HepG2 (cell line): ENCODE measurements around the gene TEK. TPM values are rescaled to one million over a fixed set of nuclear protein-coding genes. Genes with fewer than 3 reads are reported as not detected.

Experiments
- ATAC-seq: fragments of 200-7000 bp; cut with Tn5 transposase; 3 replicates; pipeline ENCODE4 v1.9.1; 2020; ENCODE audit warnings: mild to moderate bottlenecking, moderate library complexity
- BruUV-seq: library from RNA; stranded (reverse); fragments of 400-500 nt; replicated peaks from 2 replicates; lab custom pipeline; 2021; lab: Mats Ljungman, UMichigan
- CTCF ChIA-PET: fragments of 300-600 bp; formaldehyde crosslinking; extraction: SDS; loops from one replicate; lab custom pipeline; 2021; ENCODE audit warnings: low total read pairs, inconsistent platforms, low intra/inter-chr PET ratio; lab: Yijun Ruan, JAX
- POLR2A ChIA-PET: fragments of 350-600 bp; sonication (Branson Sonifier 250); formaldehyde crosslinking; loops from one replicate; lab custom pipeline; 2020; ENCODE audit warnings: antibody characterized with exemption, inconsistent platforms; lab: Yijun Ruan, JAX
- DNase-seq: peaks from one replicate; pipeline ENCODE4 v3.0.0-alpha.2; 2015; ENCODE audit warnings: low spot score
- FAIRE-seq: peaks from 3 replicates; lab custom pipeline; 2011; peaks lifted over from hg19 to GRCh38; lab: Jason Lieb, UNC
- H2AFZ ChIP-seq: one replicate; pipeline ENCODE4 v1.6.1; 2011; ENCODE audit warnings: low read length, inconsistent platforms
- H3K27ac ChIP-seq: fragments of 300-600 bp; 3 replicates; pipeline ENCODE4 v1.8.0; 2011; ENCODE audit warnings: mixed run types, mild to moderate bottlenecking, mixed read lengths, low read length, inconsistent platforms; ENCODE audit not compliant: insufficient read depth; ENCODE audit errors: extremely low read length
- H3K27me3 ChIP-seq, 2 experiments: fragments of 200-600 bp in 1 of 2; 2 replicates in 1 of 2; 3 replicates in 1 of 2; pipeline versions ENCODE4 v1.6.0 to v1.8.0; 2011; ENCODE audit warnings: low read length in 2 of 2, mild to moderate bottlenecking in 2 of 2, moderate library complexity in 2 of 2, inconsistent platforms in 1 of 2; ENCODE audit not compliant: insufficient read depth in 2 of 2, control insufficient read depth in 1 of 2
- H3K36me3 ChIP-seq, 2 experiments: fragments of 200-600 bp in 1 of 2; replicated peaks in 1 of 2; 2 replicates in 1 of 2; 3 replicates in 1 of 2; pipeline versions ENCODE4 v1.5.1 to v1.8.0; 2011; ENCODE audit warnings: low read length in 2 of 2, inconsistent platforms in 1 of 2; ENCODE audit not compliant: insufficient read depth in 2 of 2, control insufficient read depth in 1 of 2
- H3K4me1 ChIP-seq: 2 replicates; pipeline ENCODE4 v1.5.1; 2012; ENCODE audit warnings: low read length, inconsistent platforms; ENCODE audit not compliant: insufficient read depth
- H3K4me2 ChIP-seq: 2 replicates; pipeline ENCODE4 v1.6.0; 2011; ENCODE audit warnings: low read depth, low read length, inconsistent platforms
- H3K4me3 ChIP-seq, 3 experiments: fragments of 200-600 bp in 1 of 3; sonication (generic), shearing (Covaris generic) in 1 of 3; replicated peaks in 1 of 3; 2 replicates each; pipeline ENCODE4 v1.5.1; 2011 to 2016; ENCODE audit warnings: low read length in 3 of 3, inconsistent platforms in 2 of 3, low read depth in 2 of 3, mild to moderate bottlenecking in 2 of 3, control low read depth in 1 of 3, mixed read lengths in 1 of 3; ENCODE audit not compliant: insufficient read depth in 1 of 3
- H3K79me2 ChIP-seq: one replicate; pipeline ENCODE4 v1.6.1; 2011; ENCODE audit warnings: low read length, inconsistent platforms; ENCODE audit not compliant: insufficient read depth
- H3K9ac ChIP-seq: 2 replicates; pipeline ENCODE4 v1.6.0; 2011; ENCODE audit warnings: mild to moderate bottlenecking, low read depth, low read length, inconsistent platforms; ENCODE audit not compliant: insufficient read depth
- H3K9me3 ChIP-seq: 2 replicates; pipeline ENCODE4 v1.5.1; 2012; ENCODE audit warnings: mild to moderate bottlenecking, low read length
- H4K20me1 ChIP-seq: 2 replicates; pipeline ENCODE4 v1.6.0; 2011; ENCODE audit warnings: inconsistent platforms, mild to moderate bottlenecking, low read length, moderate library complexity; ENCODE audit not compliant: insufficient read depth
- CEBPB ChIP-seq: IDR thresholded peaks from 2 replicates; pipeline ENCODE4 v1.6.1; 2011; ENCODE audit warnings: low read depth, low read length, improper control_type of control experiment, borderline replicate concordance
- DMAP1 ChIP-seq: IDR thresholded peaks from 2 replicates; pipeline ENCODE4 v1.6.1; 2016
- DMTF1 ChIP-seq: sonication (generic); formaldehyde crosslinking; IDR thresholded peaks from 2 replicates; pipeline ENCODE4 v1.4.0; 2020; ENCODE audit warnings: mild to moderate bottlenecking, missing genetic modification reagents
- E2F5 ChIP-seq: sonication (generic); formaldehyde crosslinking; conservative IDR thresholded peaks from 2 replicates; pipeline ENCODE4 v1.4.0; 2020; ENCODE audit warnings: missing genetic modification reagents
- FOXC1 ChIP-seq: sonication (generic); formaldehyde crosslinking; IDR thresholded peaks from 2 replicates; pipeline ENCODE4 v1.8.0; 2022; ENCODE audit warnings: mild to moderate bottlenecking, missing genetic modification reagents, borderline replicate concordance
- HNRNPH1 ChIP-seq: fragments of 200-400 bp; formaldehyde crosslinking; optimal IDR thresholded peaks from 2 replicates; pipeline ENCODE3; 2017; ENCODE audit warnings: mild to moderate bottlenecking, low read depth, low read length
- KAT2B ChIP-seq: fragments of 150-350 bp; IDR thresholded peaks from 2 replicates; pipeline ENCODE4 v1.6.1; 2014; ENCODE audit warnings: low read depth, low read length, borderline replicate concordance
- MLLT10 ChIP-seq: sonication (generic); formaldehyde crosslinking; IDR thresholded peaks from 2 replicates; pipeline ENCODE4 v1.4.0; 2020; ENCODE audit warnings: missing genetic modification reagents
- U2AF1 ChIP-seq: fragments of 200-400 bp; formaldehyde crosslinking; optimal IDR thresholded peaks from 2 replicates; pipeline ENCODE3; 2017; ENCODE audit warnings: mild to moderate bottlenecking, low read depth, low read length
- ZC3H4 ChIP-seq: sonication (generic); formaldehyde crosslinking; IDR thresholded peaks from 2 replicates; pipeline ENCODE4 v1.4.0; 2020; ENCODE audit warnings: missing genetic modification reagents, borderline replicate concordance
- ZNF296 ChIP-seq: sonication (generic); formaldehyde crosslinking; conservative IDR thresholded peaks from 2 replicates; pipeline ENCODE4 v1.5.0; 2020; ENCODE audit warnings: mild to moderate bottlenecking, missing genetic modification reagents
- ZNF614 ChIP-seq: IDR thresholded peaks from 2 replicates; pipeline ENCODE4 v1.6.1; 2018; ENCODE audit warnings: missing biosample characterization, missing genetic modification reagents, inconsistent platforms, borderline replicate concordance
- ZNF720 ChIP-seq: sonication (generic); formaldehyde crosslinking; IDR thresholded peaks from 2 replicates; pipeline ENCODE4 v1.4.0; 2020; ENCODE audit warnings: missing genetic modification reagents
- ZNF841 ChIP-seq: sonication (generic); formaldehyde crosslinking; IDR thresholded peaks from 2 replicates; pipeline ENCODE4 v1.8.1; 2023; ENCODE audit warnings: missing genetic modification reagents, borderline replicate concordance
- WGBS: methylation state at CpG from one replicate; pipeline ENCODE4 v1.1.6; 2017; ENCODE audit warnings: low lambda C conversion rate; 5-methylcytosine and 5-hydroxymethylcytosine counted together
- in situ Hi-C: cut with HindIII; loops from 2 replicates; pipeline ENCODE4 v1.10.0; 2017; ENCODE audit warnings: low pct_unique_long_range_greater_than_20kb; ENCODE audit not compliant: extremely low pct_ligation_motif_present
- intact Hi-C: fragments of 100-400 bp; cut with micrococcal nuclease; formaldehyde crosslinking; loops from one replicate; pipeline ENCODE4 v1.10.0; 2022; ENCODE audit not compliant: unreplicated experiment
- polyA plus RNA-seq, 8 experiments: library from polyadenylated mRNA; depleted of rRNA in 3 of 8; stranded (reverse) in 7 of 8; unstranded in 1 of 8; fragments of >200 nt; fragmentation: Illumina TruSeq in 4 of 8; extraction: Trizol in 4 of 8; gene quantifications; 2 replicates each; pipeline versions ENCODE4 v1.2.1 to v1.2.3, GENCODE V29; 2011 to 2016; ENCODE audit warnings: low read depth in 4 of 8, missing spikeins in 1 of 8, mixed read lengths in 1 of 8; ENCODE audit not compliant: insufficient read depth in 1 of 8
- total RNA-seq, 5 experiments: library from RNA; depleted of rRNA; stranded (reverse); fragments of >200 nt; fragmentation: Illumina TruSeq; extraction: Trizol; gene quantifications; 2 replicates each; pipeline ENCODE4 v1.2.3, GENCODE V29; 2016; ENCODE audit warnings: low read depth in 1 of 5
- TF ChIP-seq, protein P1 (sequence below): IDR thresholded peaks from 2 replicates; pipeline ENCODE4 v1.6.1; 2012; ENCODE audit warnings: low read depth, low read length, improper control_type of control experiment
- TF ChIP-seq, protein P2 (sequence below): sonication (generic); formaldehyde crosslinking; IDR thresholded peaks from 2 replicates; pipeline ENCODE4 v1.5.1; 2020; ENCODE audit warnings: mild to moderate bottlenecking, missing genetic modification reagents, borderline replicate concordance

Gene TEK
- total and polyA plus RNA-seq, 2 of the 13 experiments (the other 11 are each of a cell fraction or from before 2014, with no cell fraction given), result not detected

DNA sequence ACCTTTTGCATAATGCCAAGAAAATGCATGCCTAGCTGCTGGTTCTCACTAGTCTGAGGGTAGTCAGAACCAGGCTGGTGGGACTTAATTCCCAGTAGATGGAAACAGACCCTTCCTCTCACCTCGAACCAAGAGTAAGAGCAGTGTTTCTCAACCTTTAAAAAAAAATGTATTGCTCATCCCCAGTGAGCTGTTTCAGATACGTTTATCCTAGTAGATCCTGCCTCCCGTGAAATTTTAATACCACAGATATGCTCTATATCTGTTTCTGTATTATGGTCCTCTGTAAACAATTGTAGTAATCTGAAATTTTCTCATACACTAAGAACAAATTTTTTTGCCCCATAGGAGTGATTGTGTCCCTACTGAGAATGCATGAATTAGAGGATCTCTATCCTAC lies 86.2 kb downstream of the TEK start:
- Histone ChIP-seq H3K4me2 (no peak overlapping the region), H3K79me2 (no peaks in the 10 kb centered on the region), H2AFZ (no peak overlapping the region), H3K9me3 (no peaks in the 10 kb centered on the region), H3K4me3 (no peak overlapping the region), H3K4me1 (no peaks in the 10 kb centered on the region), H3K27me3 (0 out of 5 replicates have a peak, but pooled peaks cover 0 to 3% of the 10 kb centered on the region in 2 experiments), H3K27ac (no peak overlapping the region), H3K9ac (no peak overlapping the region), H4K20me1 (no peaks in the 10 kb centered on the region), H3K36me3 (no peaks in the 10 kb centered on the region)
- WGBS, result 1% methylated on average over 3 of the region's 3 CpGs
- no TSS peak for BruUV-seq
- intact Hi-C loops (no loop called here), in situ Hi-C loops (no loop called here)
- ChIA-PET POLR2A (no interaction called here), CTCF (no interaction called here)
- FAIRE-seq (no peak), ATAC-seq (no peak), DNase-seq (no peak)
- no peak for TF ChIP-seq E2F5 (CRISPR knock-in tag)
- no peak for TF ChIP-seq ZNF841
- no peak for TF ChIP-seq ZNF296 (CRISPR knock-in tag)
- no peak for TF ChIP-seq ZNF614 (CRISPR knock-in tag)
- no peak for TF ChIP-seq DMTF1 (CRISPR knock-in tag)
- no peak for TF ChIP-seq MLLT10 (CRISPR knock-in tag)
- no peak for TF ChIP-seq KAT2B
- TF ChIP-seq, protein P1, sequence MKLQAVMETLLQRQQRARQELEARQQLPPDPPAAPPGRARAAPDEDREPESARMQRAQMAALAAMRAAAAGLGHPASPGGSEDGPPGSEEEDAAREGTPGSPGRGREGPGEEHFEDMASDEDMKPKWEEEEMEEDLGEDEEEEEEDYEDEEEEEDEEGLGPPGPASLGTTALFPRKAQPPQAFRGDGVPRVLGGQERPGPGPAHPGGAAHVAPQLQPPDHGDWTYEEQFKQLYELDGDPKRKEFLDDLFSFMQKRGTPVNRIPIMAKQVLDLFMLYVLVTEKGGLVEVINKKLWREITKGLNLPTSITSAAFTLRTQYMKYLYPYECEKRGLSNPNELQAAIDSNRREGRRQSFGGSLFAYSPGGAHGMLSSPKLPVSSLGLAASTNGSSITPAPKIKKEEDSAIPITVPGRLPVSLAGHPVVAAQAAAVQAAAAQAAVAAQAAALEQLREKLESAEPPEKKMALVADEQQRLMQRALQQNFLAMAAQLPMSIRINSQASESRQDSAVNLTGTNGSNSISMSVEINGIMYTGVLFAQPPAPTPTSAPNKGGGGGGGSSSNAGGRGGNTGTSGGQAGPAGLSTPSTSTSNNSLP, result no peak
- TF ChIP-seq FOXC1 (CRISPR knock-in tag), result no peak
- no peak for TF ChIP-seq ZNF720
- no peak for TF ChIP-seq U2AF1
- TF ChIP-seq, protein P2, sequence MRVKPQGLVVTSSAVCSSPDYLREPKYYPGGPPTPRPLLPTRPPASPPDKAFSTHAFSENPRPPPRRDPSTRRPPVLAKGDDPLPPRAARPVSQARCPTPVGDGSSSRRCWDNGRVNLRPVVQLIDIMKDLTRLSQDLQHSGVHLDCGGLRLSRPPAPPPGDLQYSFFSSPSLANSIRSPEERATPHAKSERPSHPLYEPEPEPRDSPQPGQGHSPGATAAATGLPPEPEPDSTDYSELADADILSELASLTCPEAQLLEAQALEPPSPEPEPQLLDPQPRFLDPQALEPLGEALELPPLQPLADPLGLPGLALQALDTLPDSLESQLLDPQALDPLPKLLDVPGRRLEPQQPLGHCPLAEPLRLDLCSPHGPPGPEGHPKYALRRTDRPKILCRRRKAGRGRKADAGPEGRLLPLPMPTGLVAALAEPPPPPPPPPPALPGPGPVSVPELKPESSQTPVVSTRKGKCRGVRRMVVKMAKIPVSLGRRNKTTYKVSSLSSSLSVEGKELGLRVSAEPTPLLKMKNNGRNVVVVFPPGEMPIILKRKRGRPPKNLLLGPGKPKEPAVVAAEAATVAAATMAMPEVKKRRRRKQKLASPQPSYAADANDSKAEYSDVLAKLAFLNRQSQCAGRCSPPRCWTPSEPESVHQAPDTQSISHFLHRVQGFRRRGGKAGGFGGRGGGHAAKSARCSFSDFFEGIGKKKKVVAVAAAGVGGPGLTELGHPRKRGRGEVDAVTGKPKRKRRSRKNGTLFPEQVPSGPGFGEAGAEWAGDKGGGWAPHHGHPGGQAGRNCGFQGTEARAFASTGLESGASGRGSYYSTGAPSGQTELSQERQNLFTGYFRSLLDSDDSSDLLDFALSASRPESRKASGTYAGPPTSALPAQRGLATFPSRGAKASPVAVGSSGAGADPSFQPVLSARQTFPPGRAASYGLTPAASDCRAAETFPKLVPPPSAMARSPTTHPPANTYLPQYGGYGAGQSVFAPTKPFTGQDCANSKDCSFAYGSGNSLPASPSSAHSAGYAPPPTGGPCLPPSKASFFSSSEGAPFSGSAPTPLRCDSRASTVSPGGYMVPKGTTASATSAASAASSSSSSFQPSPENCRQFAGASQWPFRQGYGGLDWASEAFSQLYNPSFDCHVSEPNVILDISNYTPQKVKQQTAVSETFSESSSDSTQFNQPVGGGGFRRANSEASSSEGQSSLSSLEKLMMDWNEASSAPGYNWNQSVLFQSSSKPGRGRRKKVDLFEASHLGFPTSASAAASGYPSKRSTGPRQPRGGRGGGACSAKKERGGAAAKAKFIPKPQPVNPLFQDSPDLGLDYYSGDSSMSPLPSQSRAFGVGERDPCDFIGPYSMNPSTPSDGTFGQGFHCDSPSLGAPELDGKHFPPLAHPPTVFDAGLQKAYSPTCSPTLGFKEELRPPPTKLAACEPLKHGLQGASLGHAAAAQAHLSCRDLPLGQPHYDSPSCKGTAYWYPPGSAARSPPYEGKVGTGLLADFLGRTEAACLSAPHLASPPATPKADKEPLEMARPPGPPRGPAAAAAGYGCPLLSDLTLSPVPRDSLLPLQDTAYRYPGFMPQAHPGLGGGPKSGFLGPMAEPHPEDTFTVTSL (CRISPR knock-in tag), result no peak
- no peak for TF ChIP-seq CEBPB
- TF ChIP-seq DMAP1 (CRISPR knock-in tag), result no peak
- no peak for TF ChIP-seq ZC3H4
- TF ChIP-seq HNRNPH1, result no peak
